Mammary epithelial cell (primary cell): ENCODE results near the gene NEURL3.

ENCODE experiments used
- EZH2 ChIP-seq: IDR thresholded peaks from 2 replicates; pipeline ENCODE4 v1.6.1; 2012; ENCODE audit warnings: low read length, inconsistent platforms, borderline replicate concordance
- TF ChIP-seq, protein P1 (sequence below), 2 donors: IDR thresholded peaks in 1 of 2; conservative IDR thresholded peaks in 1 of 2; 2 replicates each; pipeline ENCODE4 v1.5.1; 2011 to 2012; ENCODE audit warnings: inconsistent platforms in 2 of 2, low read length in 2 of 2, mild to moderate bottlenecking in 2 of 2, control low read depth in 1 of 2, low read depth in 1 of 2; ENCODE audit not compliant: insufficient read depth in 1 of 2; ENCODE audit errors: extremely low read depth in 1 of 2

DNA sequence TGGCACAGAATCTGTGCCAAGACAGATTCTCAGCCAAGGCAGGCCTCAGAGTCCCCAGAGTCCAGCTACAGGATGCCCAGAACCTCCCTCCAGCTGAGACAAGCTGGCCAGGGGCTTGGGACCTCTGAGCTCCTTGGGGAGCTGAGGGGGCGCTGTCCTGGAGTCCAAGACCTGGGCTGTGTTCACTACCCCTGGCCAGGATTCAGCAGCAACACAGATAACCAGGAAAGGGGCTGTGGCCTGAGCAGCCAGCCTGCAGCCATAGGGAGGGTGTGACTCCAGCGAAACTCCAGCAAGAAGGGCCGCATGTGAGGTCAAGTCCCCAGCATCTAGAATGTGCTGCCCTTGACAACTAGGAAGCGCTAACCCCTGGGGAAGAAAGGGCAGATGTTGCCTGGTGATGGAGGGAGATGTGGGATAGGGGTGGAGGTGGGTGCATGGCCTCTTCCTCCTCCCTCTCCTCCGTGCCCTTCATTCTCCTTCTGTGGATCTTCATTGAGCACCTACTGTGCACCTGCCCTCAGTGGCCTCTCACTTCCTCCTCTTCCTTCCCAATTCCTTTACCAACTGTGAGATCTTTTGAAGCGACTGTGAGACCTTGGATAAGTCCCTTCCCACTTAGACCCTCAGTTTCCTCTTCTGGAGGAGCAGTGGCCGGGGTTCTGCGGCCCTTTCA, 23.7 kb upstream of the NEURL3 start:
- TF ChIP-seq EZH2 = no peak
- TF ChIP-seq, protein P1, sequence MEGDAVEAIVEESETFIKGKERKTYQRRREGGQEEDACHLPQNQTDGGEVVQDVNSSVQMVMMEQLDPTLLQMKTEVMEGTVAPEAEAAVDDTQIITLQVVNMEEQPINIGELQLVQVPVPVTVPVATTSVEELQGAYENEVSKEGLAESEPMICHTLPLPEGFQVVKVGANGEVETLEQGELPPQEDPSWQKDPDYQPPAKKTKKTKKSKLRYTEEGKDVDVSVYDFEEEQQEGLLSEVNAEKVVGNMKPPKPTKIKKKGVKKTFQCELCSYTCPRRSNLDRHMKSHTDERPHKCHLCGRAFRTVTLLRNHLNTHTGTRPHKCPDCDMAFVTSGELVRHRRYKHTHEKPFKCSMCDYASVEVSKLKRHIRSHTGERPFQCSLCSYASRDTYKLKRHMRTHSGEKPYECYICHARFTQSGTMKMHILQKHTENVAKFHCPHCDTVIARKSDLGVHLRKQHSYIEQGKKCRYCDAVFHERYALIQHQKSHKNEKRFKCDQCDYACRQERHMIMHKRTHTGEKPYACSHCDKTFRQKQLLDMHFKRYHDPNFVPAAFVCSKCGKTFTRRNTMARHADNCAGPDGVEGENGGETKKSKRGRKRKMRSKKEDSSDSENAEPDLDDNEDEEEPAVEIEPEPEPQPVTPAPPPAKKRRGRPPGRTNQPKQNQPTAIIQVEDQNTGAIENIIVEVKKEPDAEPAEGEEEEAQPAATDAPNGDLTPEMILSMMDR (conservative IDR thresholded peaks at IDR 0.05 in 1 of 2, IDR thresholded peaks at IDR 0.05 in 1 of 2; ENCODE audit: extremely low read depth in 1 of 2, insufficient read depth in 1 of 2, low read depth in 1 of 2, low read length in 2 of 2) = no peak
